SK-N-SH treated with all-trans-retinoic acid at 6 μM for 48 hours (cell line): ENCODE data around the gene RASAL2.
"Not testable (repeated sequence)": the region's sequence is repeated elsewhere in the genome, so short reads cannot be mapped to it uniquely, and the experiment has no call there.

ENCODE experiments used
- ATAC-seq: fragments of 200-7000 bp; cut with Tn5 transposase; 3 replicates; pipeline ENCODE4 v1.9.1; 2020; ENCODE audit warnings: mild to moderate bottlenecking, moderate library complexity
- ARNTL ChIP-seq: fragments of 450-650 bp; formaldehyde crosslinking; IDR thresholded peaks from 2 replicates; pipeline ENCODE4 v1.5.0; 2020; ENCODE audit warnings: low read depth, mild to moderate bottlenecking, moderate library complexity, borderline replicate concordance
- CSDC2 ChIP-seq: fragments of 250-450 bp; sonication (Bioruptor Pico); IDR thresholded peaks from 2 replicates; pipeline ENCODE4 v1.5.0; 2020; ENCODE audit warnings: mild to moderate bottlenecking, moderate library complexity
- CSRNP3 ChIP-seq: fragments of 250-450 bp; sonication (Bioruptor Pico); IDR thresholded peaks from 2 replicates; pipeline ENCODE4 v1.5.1; 2021; ENCODE audit warnings: mild to moderate bottlenecking, moderate library complexity
- ESRRG ChIP-seq: fragments of 250-450 bp; sonication (Bioruptor Pico); IDR thresholded peaks from 2 replicates; pipeline ENCODE4 v1.6.1; 2021; ENCODE audit warnings: mild to moderate bottlenecking
- GLIS3 ChIP-seq: fragments of 250-450 bp; sonication (Bioruptor Pico); IDR thresholded peaks from 2 replicates; pipeline ENCODE4 v1.5.0; 2020; ENCODE audit warnings: mild to moderate bottlenecking, moderate library complexity
- ISL1 ChIP-seq: fragments of 250-450 bp; sonication (Bioruptor Pico); IDR thresholded peaks from 2 replicates; pipeline ENCODE4 v2.1.2; 2022; ENCODE audit warnings: mild to moderate bottlenecking, moderate library complexity
- OSR1 ChIP-seq: fragments of 250-450 bp; sonication (Bioruptor Pico); IDR thresholded peaks from 2 replicates; pipeline ENCODE4 v1.8.0; 2022; ENCODE audit warnings: moderate library complexity, mild to moderate bottlenecking, inconsistent platforms
- PATZ1 ChIP-seq: fragments of 250-450 bp; sonication (Bioruptor Pico); IDR thresholded peaks from 2 replicates; pipeline ENCODE4 v1.8.0; 2020; ENCODE audit warnings: mild to moderate bottlenecking, moderate library complexity, borderline replicate concordance
- POU6F1 ChIP-seq: fragments of 250-450 bp; sonication (Bioruptor Pico); IDR thresholded peaks from 2 replicates; pipeline ENCODE4 v1.8.0; 2021; ENCODE audit warnings: low read depth, mild to moderate bottlenecking, moderate library complexity, borderline replicate concordance
- PPARA ChIP-seq: fragments of 250-450 bp; sonication (Bioruptor Pico); IDR thresholded peaks from 2 replicates; pipeline ENCODE4 v1.5.0; 2020; ENCODE audit warnings: mild to moderate bottlenecking, borderline replicate concordance
- RARB ChIP-seq: fragments of 250-450 bp; sonication (Bioruptor Pico); IDR thresholded peaks from 2 replicates; pipeline ENCODE4 v1.8.0; 2021; ENCODE audit warnings: mild to moderate bottlenecking, moderate library complexity
- TCF4 ChIP-seq: fragments of 250-450 bp; sonication (Bioruptor Pico); IDR thresholded peaks from 2 replicates; pipeline ENCODE4 v1.8.0; 2021; ENCODE audit warnings: mild to moderate bottlenecking, moderate library complexity, borderline replicate concordance
- TOX ChIP-seq: fragments of 250-450 bp; sonication (Bioruptor Pico); IDR thresholded peaks from 2 replicates; pipeline ENCODE4 v1.8.0; 2021; ENCODE audit warnings: mild to moderate bottlenecking, moderate library complexity, borderline replicate concordance
- ZC3H10 ChIP-seq: fragments of 250-450 bp; sonication (Bioruptor Pico); IDR thresholded peaks from 2 replicates; pipeline ENCODE4 v1.5.1; 2021; ENCODE audit warnings: mild to moderate bottlenecking, moderate library complexity
- ZNF565 ChIP-seq: fragments of 450-650 bp; formaldehyde crosslinking; conservative IDR thresholded peaks from 2 replicates; pipeline ENCODE4 v1.5.0; 2020; ENCODE audit warnings: low read depth, mild to moderate bottlenecking, moderate library complexity
- ZNF70 ChIP-seq: fragments of 450-650 bp; formaldehyde crosslinking; IDR thresholded peaks from 2 replicates; pipeline ENCODE4 v1.5.0; 2020; ENCODE audit warnings: mild to moderate bottlenecking, moderate library complexity
- ZNF8 ChIP-seq: fragments of 450-650 bp; formaldehyde crosslinking; IDR thresholded peaks from 2 replicates; pipeline ENCODE4 v1.5.0; 2020; ENCODE audit warnings: mild to moderate bottlenecking, moderate library complexity
- TF ChIP-seq, protein P1 (sequence below): fragments of 250-450 bp; sonication (Bioruptor Pico); IDR thresholded peaks from 2 replicates; pipeline ENCODE4 v1.5.0; 2020; ENCODE audit warnings: mild to moderate bottlenecking, moderate library complexity

Gene RASAL2

DNA sequence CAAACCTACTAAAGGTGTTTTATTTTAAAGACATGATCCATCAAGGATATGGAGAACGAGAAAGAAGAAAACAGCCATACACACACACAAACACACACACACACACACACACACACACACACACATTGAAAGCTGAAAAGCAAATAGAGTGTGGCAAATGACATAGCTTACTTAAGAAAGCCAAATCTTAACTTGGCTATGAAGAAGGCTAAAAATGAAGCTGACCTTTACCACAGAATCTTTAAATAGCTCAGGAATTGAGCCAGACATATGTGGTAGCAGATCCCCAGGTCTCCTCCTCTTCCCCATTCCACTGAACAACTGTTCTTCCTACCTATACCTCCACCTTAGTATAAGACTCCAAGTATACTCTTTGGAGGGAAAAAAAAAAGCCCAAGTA, 217.3 kb downstream of the RASAL2 start:
- peak; percentile 24 for ATAC-seq
- no peak for TF ChIP-seq PPARA (CRISPR knock-in tag)
- TF ChIP-seq TOX (CRISPR knock-in tag): no peak
- no peak for TF ChIP-seq ZC3H10 (CRISPR knock-in tag)
- TF ChIP-seq GLIS3 (CRISPR knock-in tag): no peak
- no peak for TF ChIP-seq TCF4 (CRISPR knock-in tag)
- no peak for TF ChIP-seq ESRRG (CRISPR knock-in tag)
- TF ChIP-seq OSR1 (CRISPR knock-in tag): no peak
- TF ChIP-seq CSDC2 (CRISPR knock-in tag): no peak

- not testable (repeated sequence) for ATAC-seq
These were observed 226.5 kb downstream of the RASAL2 start for GRCh38 chr1:178320280-178320982.

GRCh38 chr1:178323067-178323466, 229.2 kb downstream of the RASAL2 start:
- no peak for ATAC-seq
- TF ChIP-seq ISL1 (CRISPR knock-in tag) (no peak), TCF4 (CRISPR knock-in tag) (no peak), ESRRG (CRISPR knock-in tag) (no peak)

GRCh38 chr1:178324003-178324402, 230.1 kb downstream of the RASAL2 start:
- TF ChIP-seq ZNF565 (no peak), RARB (CRISPR knock-in tag) (no peak), ZNF8 (CRISPR knock-in tag) (no peak), CSRNP3 (CRISPR knock-in tag) (no peak), POU6F1 (CRISPR knock-in tag) (no peak), TOX (CRISPR knock-in tag) (no peak)
- ATAC-seq: no peak

DNA sequence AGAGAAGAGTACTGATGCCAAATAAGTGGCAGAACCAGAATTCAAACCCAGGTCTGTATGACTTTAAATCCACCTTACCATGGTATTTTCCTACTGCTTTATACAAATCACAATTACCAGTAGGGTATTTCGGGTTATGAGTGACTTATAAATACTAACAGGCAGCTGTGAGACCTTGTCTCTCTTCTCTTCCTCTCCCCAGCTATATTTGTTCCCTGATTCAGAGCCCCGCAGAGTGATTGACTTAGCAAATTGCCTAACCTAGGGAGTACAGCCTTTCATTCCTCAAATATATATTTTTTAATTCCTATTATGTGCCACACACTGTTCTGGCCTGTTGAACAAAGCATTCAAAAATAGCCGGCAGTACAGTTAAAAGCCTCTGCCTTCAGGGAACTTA, 234.8 kb downstream of the RASAL2 start:
- no peak for TF ChIP-seq PPARA (CRISPR knock-in tag)
- TF ChIP-seq ZC3H10 (CRISPR knock-in tag): no peak
- no peak for TF ChIP-seq CSDC2 (CRISPR knock-in tag)
- no peak for TF ChIP-seq ZNF565
- TF ChIP-seq PATZ1: no peak
- TF ChIP-seq, protein P1, sequence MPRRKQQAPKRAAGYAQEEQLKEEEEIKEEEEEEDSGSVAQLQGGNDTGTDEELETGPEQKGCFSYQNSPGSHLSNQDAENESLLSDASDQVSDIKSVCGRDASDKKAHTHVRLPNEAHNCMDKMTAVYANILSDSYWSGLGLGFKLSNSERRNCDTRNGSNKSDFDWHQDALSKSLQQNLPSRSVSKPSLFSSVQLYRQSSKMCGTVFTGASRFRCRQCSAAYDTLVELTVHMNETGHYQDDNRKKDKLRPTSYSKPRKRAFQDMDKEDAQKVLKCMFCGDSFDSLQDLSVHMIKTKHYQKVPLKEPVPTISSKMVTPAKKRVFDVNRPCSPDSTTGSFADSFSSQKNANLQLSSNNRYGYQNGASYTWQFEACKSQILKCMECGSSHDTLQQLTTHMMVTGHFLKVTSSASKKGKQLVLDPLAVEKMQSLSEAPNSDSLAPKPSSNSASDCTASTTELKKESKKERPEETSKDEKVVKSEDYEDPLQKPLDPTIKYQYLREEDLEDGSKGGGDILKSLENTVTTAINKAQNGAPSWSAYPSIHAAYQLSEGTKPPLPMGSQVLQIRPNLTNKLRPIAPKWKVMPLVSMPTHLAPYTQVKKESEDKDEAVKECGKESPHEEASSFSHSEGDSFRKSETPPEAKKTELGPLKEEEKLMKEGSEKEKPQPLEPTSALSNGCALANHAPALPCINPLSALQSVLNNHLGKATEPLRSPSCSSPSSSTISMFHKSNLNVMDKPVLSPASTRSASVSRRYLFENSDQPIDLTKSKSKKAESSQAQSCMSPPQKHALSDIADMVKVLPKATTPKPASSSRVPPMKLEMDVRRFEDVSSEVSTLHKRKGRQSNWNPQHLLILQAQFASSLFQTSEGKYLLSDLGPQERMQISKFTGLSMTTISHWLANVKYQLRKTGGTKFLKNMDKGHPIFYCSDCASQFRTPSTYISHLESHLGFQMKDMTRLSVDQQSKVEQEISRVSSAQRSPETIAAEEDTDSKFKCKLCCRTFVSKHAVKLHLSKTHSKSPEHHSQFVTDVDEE: no peak
- TF ChIP-seq CSRNP3 (CRISPR knock-in tag): no peak
- TF ChIP-seq ZNF70 (CRISPR knock-in tag): no peak
- no peak for TF ChIP-seq ARNTL (CRISPR knock-in tag)
- ATAC-seq: no peak
